CD4-positive, alpha-beta T cell treated with Interleukin-15 for 1 hour (primary cell): ENCODE data around the gene PPFIBP2.

Experiments
- DNase-seq: peaks from one replicate; pipeline ENCODE4 v3.0.0-alpha.2; 2020

PPFIBP2 gene

GRCh38 chr11:7670641-7671040, 156.8 kb downstream of the PPFIBP2 start:
- no peak for DNase-seq

- no peak for DNase-seq
Observed at GRCh38 chr11:7671347-7672215, 157.8 kb downstream of the PPFIBP2 start.

- no peak for DNase-seq
Observed at GRCh38 chr11:7672276-7672959, 158.6 kb downstream of the PPFIBP2 start.

GRCh38 chr11:7672960-7673723, 159.3 kb downstream of the PPFIBP2 start, which contains the start of gene CYB5R2:
CYB5R2 (minus strand) TSS chr11:7673500; CDS start chr11:7672825, 675 bp downstream.
- DNase-seq, result no peak

- no peak for DNase-seq
Observed at GRCh38 chr11:7673724-7674434, 160.1 kb downstream of the PPFIBP2 start.

- no peak for DNase-seq
Observed at GRCh38 chr11:7675631-7676030, 161.8 kb downstream of the PPFIBP2 start.

GRCh38 chr11:7677071-7677470, 163.3 kb downstream of the PPFIBP2 start:
- DNase-seq, result no peak

- DNase-seq, result no peak
Observed at GRCh38 chr11:7677796-7678201, 164.0 kb downstream of the PPFIBP2 start.

- no peak for DNase-seq
Observed at GRCh38 chr11:7683571-7683970, 169.8 kb downstream of the PPFIBP2 start.

- DNase-seq, result no peak
Observed at GRCh38 chr11:7686761-7687160, 173.0 kb downstream of the PPFIBP2 start.

GRCh38 chr11:7687386-7687785, 173.6 kb downstream of the PPFIBP2 start:
- no peak for DNase-seq

GRCh38 chr11:7688238-7688826, 174.5 kb downstream of the PPFIBP2 start:
- no peak for DNase-seq

- DNase-seq, result no peak
Observed at GRCh38 chr11:7689239-7689638, 175.4 kb downstream of the PPFIBP2 start.

- no peak for DNase-seq
Observed at GRCh38 chr11:7690648-7691047, 176.8 kb downstream of the PPFIBP2 start.

- DNase-seq, result no peak
Observed at GRCh38 chr11:7691759-7692350, 178.1 kb downstream of the PPFIBP2 start.

GRCh38 chr11:7692426-7692825, 178.6 kb downstream of the PPFIBP2 start:
- DNase-seq, result no peak

- no peak for DNase-seq
Observed at GRCh38 chr11:7694235-7694634, 180.4 kb downstream of the PPFIBP2 start.

- no peak for DNase-seq
Observed at GRCh38 chr11:7696424-7696823, 182.6 kb downstream of the PPFIBP2 start.
